ENCODE data around the gene DPF3. TPM values are rescaled to one million over a fixed set of nuclear protein-coding genes. Genes with fewer than 3 reads are reported as not detected.

The DPF3 gene
- total and polyA plus RNA-seq, 2 donors (not counting 1 experiment from before 2014, with no cell fraction given): 3.4 to 10.2 TPM

- ATAC-seq (ENCODE audit: low read depth): no peak
- TF ChIP-seq, protein P1, sequence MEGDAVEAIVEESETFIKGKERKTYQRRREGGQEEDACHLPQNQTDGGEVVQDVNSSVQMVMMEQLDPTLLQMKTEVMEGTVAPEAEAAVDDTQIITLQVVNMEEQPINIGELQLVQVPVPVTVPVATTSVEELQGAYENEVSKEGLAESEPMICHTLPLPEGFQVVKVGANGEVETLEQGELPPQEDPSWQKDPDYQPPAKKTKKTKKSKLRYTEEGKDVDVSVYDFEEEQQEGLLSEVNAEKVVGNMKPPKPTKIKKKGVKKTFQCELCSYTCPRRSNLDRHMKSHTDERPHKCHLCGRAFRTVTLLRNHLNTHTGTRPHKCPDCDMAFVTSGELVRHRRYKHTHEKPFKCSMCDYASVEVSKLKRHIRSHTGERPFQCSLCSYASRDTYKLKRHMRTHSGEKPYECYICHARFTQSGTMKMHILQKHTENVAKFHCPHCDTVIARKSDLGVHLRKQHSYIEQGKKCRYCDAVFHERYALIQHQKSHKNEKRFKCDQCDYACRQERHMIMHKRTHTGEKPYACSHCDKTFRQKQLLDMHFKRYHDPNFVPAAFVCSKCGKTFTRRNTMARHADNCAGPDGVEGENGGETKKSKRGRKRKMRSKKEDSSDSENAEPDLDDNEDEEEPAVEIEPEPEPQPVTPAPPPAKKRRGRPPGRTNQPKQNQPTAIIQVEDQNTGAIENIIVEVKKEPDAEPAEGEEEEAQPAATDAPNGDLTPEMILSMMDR (IDR thresholded peaks at IDR 0.05): no peak
- no peak for TF ChIP-seq EZH2 (IDR thresholded peaks at IDR 0.05; ENCODE audit: borderline replicate concordance, insufficient read depth, low read depth, low read length, poor library complexity, severe bottlenecking)
- peaks cover 8% of the 10 kb centered on the region for H4K20me1 ChIP-seq (ENCODE audit: control insufficient read depth, insufficient read depth, low read length, poor library complexity, severe bottlenecking)
- no peak overlapping the region for H3K27ac Mint-ChIP-seq
- H3K9me3 ChIP-seq (ENCODE audit: control extremely low read depth in 1 of 3, control insufficient read depth in 2 of 3, insufficient read depth in 1 of 3, low read length in 2 of 3): peaks cover 0 to 6% (median 0%) of the 10 kb centered on the region in 3 donors
- peaks cover 16% of the 10 kb centered on the region for H3K79me2 ChIP-seq (ENCODE audit: control insufficient read depth, insufficient read depth, low read length)
- no peak for DNase-seq
- no peaks in the 10 kb centered on the region for H3K9me3 Mint-ChIP-seq (ENCODE audit: insufficient read depth)
- POLR2A ChIA-PET: no interaction called here
- no peaks in the 10 kb centered on the region for H3K27me3 Mint-ChIP-seq
- no peak overlapping the region for H3K4me3 ChIP-seq (ENCODE audit: control extremely low read depth in 1 of 5, extremely low read depth in 1 of 5, insufficient read depth in 1 of 5, low read depth in 2 of 5, low read length in 4 of 5)
- peaks cover 9 to 13% of the 10 kb centered on the region in 2 donors for H3K4me1 ChIP-seq (ENCODE audit: control insufficient read depth in 2 of 2, insufficient read depth in 2 of 2, low read length in 2 of 2)
- no peak overlapping the region for H2AFZ ChIP-seq (ENCODE audit: insufficient read depth, low read depth, low read length, poor library complexity, severe bottlenecking)
- CTCF ChIA-PET: no interaction called here
- peaks cover 26% of the 10 kb centered on the region for H3K4me1 Mint-ChIP-seq
- H3K4me3 Mint-ChIP-seq: no peak overlapping the region
- 92% methylated on average over 7 of the region's 7 CpGs for WGBS (ENCODE audit: insufficient coverage)
- H3K36me3 ChIP-seq (replicated peaks in 1 of 2; ENCODE audit: control extremely low read depth in 1 of 2, control insufficient read depth in 1 of 2, extremely low read depth in 1 of 2, insufficient read depth in 2 of 2, low read length in 1 of 2): peaks cover 0 to 6% of the 10 kb centered on the region in 2 experiments
- no peak overlapping the region for H3K27ac ChIP-seq (ENCODE audit: low read length in 2 of 2)
- intact Hi-C loops (cut with micrococcal nuclease): no loop called here
- no peak overlapping the region for H3K4me2 ChIP-seq (replicated peaks; ENCODE audit: low read depth, low read length, poor library complexity, severe bottlenecking)
- H3K9ac ChIP-seq (ENCODE audit: low read length): no peak overlapping the region
- H3K27me3 ChIP-seq (replicated peaks in 1 of 4; ENCODE audit: control extremely low read depth in 1 of 4, control insufficient read depth in 3 of 4, insufficient read depth in 4 of 4, low read length in 3 of 4): no peaks in the 10 kb centered on the region
Observed at GRCh38 chr14:72783741-72784140, 110.2 kb downstream of the DPF3 start.

DNA sequence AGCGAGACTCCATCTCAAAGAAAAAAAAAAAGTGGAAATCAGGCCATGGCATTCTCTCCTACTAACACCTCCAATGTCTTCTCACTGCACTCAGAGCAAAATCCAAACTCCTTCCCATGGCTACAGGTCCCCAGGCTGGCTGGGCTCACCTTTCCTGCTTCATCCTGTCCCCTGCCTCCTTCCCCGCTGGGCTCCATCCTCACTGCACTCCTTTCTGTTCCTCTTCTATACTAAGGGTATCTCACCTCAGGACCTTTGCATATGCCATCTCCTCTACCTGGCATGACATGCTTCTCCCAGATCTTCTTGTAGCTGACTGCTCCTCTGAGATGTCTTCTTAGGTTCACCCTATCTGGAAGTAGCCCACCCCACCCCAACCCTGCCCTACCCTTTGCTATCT is 111.1 kb downstream of the DPF3 start:
- H3K4me3 Mint-ChIP-seq: no peak overlapping the region

More for the DNA sequence above, 111.1 kb downstream of the DPF3 start:
- H3K27ac Mint-ChIP-seq: no peak overlapping the region
- H3K4me1 Mint-ChIP-seq: peaks cover 17% of the 10 kb centered on the region
- Histone ChIP-seq H3K79me2 (ENCODE audit: control insufficient read depth, insufficient read depth, low read length) (peaks cover 19% of the 10 kb centered on the region), H3K4me1 (ENCODE audit: control insufficient read depth in 2 of 2, insufficient read depth in 2 of 2, low read length in 2 of 2) (peaks cover 0 to 3% of the 10 kb centered on the region in 2 donors), H4K20me1 (ENCODE audit: control insufficient read depth, insufficient read depth, low read length, poor library complexity, severe bottlenecking) (peaks cover 8% of the 10 kb centered on the region), H3K4me3 (ENCODE audit: control extremely low read depth in 1 of 5, extremely low read depth in 1 of 5, insufficient read depth in 1 of 5, low read depth in 2 of 5, low read length in 4 of 5) (no peak overlapping the region), H3K27me3 (replicated peaks in 1 of 4; ENCODE audit: control extremely low read depth in 1 of 4, control insufficient read depth in 3 of 4, insufficient read depth in 4 of 4, low read length in 3 of 4) (no peaks in the 10 kb centered on the region), H3K9ac (ENCODE audit: low read length) (no peak overlapping the region), H2AFZ (ENCODE audit: insufficient read depth, low read depth, low read length, poor library complexity, severe bottlenecking) (no peak overlapping the region), H3K9me3 (ENCODE audit: control extremely low read depth in 1 of 3, control insufficient read depth in 2 of 3, insufficient read depth in 1 of 3, low read length in 2 of 3) (peaks cover 0 to 11% (median 3%) of the 10 kb centered on the region in 3 donors), H3K27ac (ENCODE audit: low read length in 2 of 2) (no peak overlapping the region), H3K36me3 (replicated peaks in 1 of 2; ENCODE audit: control extremely low read depth in 1 of 2, control insufficient read depth in 1 of 2, extremely low read depth in 1 of 2, insufficient read depth in 2 of 2, low read length in 1 of 2) (peaks cover 0 to 8% of the 10 kb centered on the region in 2 experiments), H3K4me2 (replicated peaks; ENCODE audit: low read depth, low read length, poor library complexity, severe bottlenecking) (no peak overlapping the region)
- ChIA-PET CTCF (no interaction called here), POLR2A (no interaction called here)
- H3K27me3 Mint-ChIP-seq: no peaks in the 10 kb centered on the region
- DNase-seq: no peak
- 92% methylated on average over 1 of the region's 2 CpGs for WGBS (ENCODE audit: insufficient coverage)
- H3K9me3 Mint-ChIP-seq (ENCODE audit: insufficient read depth): no peaks in the 10 kb centered on the region
- TF ChIP-seq EZH2 (IDR thresholded peaks at IDR 0.05; ENCODE audit: borderline replicate concordance, insufficient read depth, low read depth, low read length, poor library complexity, severe bottlenecking): no peak
- TF ChIP-seq, protein P1 (IDR thresholded peaks at IDR 0.05): no peak
- intact Hi-C loops (cut with micrococcal nuclease): no loop called here
- ATAC-seq (ENCODE audit: low read depth): no peak

Data from B cell (primary cell).